Pancreas (tissue), 10 donors: ENCODE measurements around the gene RHOBTB1. TPM values are rescaled to one million over a fixed set of nuclear protein-coding genes. Genes with fewer than 3 reads are reported as not detected.

Source experiments
- ATAC-seq, 4 donors: fragments of 200-7000 bp; cut with Tn5 transposase; one replicate each; pipeline versions ENCODE4 v1.8.0 to v1.9.1; 2020; ENCODE audit warnings: mild to moderate bottlenecking in 4 of 4, moderate library complexity in 4 of 4
- DNase-seq, 6 donors: peaks; one replicate each; pipeline ENCODE4 v3.0.0-alpha.2; 2020
- FAIRE-seq: peaks from 2 replicates; lab custom pipeline; 2012; peaks lifted over from hg19 to GRCh38; lab: Jason Lieb, UNC
- H3K27ac ChIP-seq, 4 donors: fragments of 200-600 bp; sonication (generic); 1 replicate in 3 of 4; 2 replicates in 1 of 4; pipeline versions ENCODE4 v1.5.0 to v1.8.0; 2020
- H3K27me3 ChIP-seq, 4 donors: fragments of 200-600 bp; one replicate each; pipeline ENCODE4 v1.8.0; 2021
- H3K36me3 ChIP-seq, 3 donors: fragments of 200-600 bp; sonication (generic) in 1 of 3; one replicate each; pipeline versions ENCODE4 v1.5.0 to v1.8.0; 2020 to 2021
- H3K4me1 ChIP-seq, 3 donors: fragments of 200-600 bp; one replicate each; pipeline ENCODE4 v1.8.0; 2021
- H3K4me3 ChIP-seq, 4 donors: fragments of 200-600 bp; sonication (generic) in 2 of 4; one replicate each; pipeline versions ENCODE4 v1.5.0 to v1.8.0; 2020 to 2021
- H3K9me3 ChIP-seq, 4 donors: fragments of 200-600 bp; one replicate each; pipeline ENCODE4 v1.8.0; 2021
- CTCF ChIP-seq, 4 donors: fragments of 200-600 bp; sonication (generic) in 3 of 4; IDR thresholded peaks; one replicate each; pipeline versions ENCODE4 v1.5.0 to v1.8.0; 2021; ENCODE audit warnings: antibody characterized with exemption in 4 of 4
- WGBS, 2 donors: extraction: QIAGEN DNeasy Blood & Tissue Kit; methylation state at CpG; one replicate each; pipeline ENCODE4 v1.1.7; 2013; 5-methylcytosine and 5-hydroxymethylcytosine counted together
- intact Hi-C, 3 donors: fragments of 100-400 bp; cut with DNase I; formaldehyde crosslinking; loops; one replicate each; pipeline versions ENCODE4 v1.11.1 to v1.14.2; 2022
- polyA plus RNA-seq, 2 donors: library from polyadenylated mRNA; stranded (reverse); fragments of 200-250 nt; gene quantifications; one replicate each; pipeline ENCODE4 v1.2.3, GENCODE V29; 2013
- total RNA-seq, 6 donors: library from RNA; stranded (reverse); fragmentation: NEBNext Ultra II Directional in 4 of 6; extraction: Animal tissue kit (Norgen Biotek cat#: 25700) in 4 of 6; gene quantifications; one replicate each; pipeline versions ENCODE4 v1.2.1 to v1.2.4, GENCODE V29; 2021 to 2023
- donor health status: healthy with polysubstance abuse.
- donor health status: DM: no; HTN: no; CAD: no; lungs with moderate emphysema.
- donor health status: DM: no; HTN: no; CAD: no.
- donor health status: control.
- donor health status: control.
- donor health status: Bipolar disorder and iron deficiency.
- donor health status: DM: yes; HTN: yes; CAD: no.
- donor health status: DM: no; HTN: no; CAD: no.
- donor health status: DM: no; HTN: no; CAD: no.
- donor health status: DM: yes; HTN: yes; CAD: no.

Gene RHOBTB1
- total and polyA plus RNA-seq, 8 donors, result 4.0 to 11.3 (median 7.0) TPM

GRCh38 chr10:60940446-60940845, 3.5 kb downstream of the RHOBTB1 start:
- no peaks in the 10 kb centered on the region for H3K9me3 ChIP-seq
- H3K27me3 ChIP-seq, result no peaks in the 10 kb centered on the region
- FAIRE-seq (no peak), ATAC-seq (no peak), DNase-seq (no peak)
- WGBS, 2 donors, result 69 to 72% methylated on average over 3 of the region's 3 CpGs
- no peak for TF ChIP-seq CTCF (IDR thresholded peaks at IDR 0.05)
- H3K4me3 ChIP-seq, result no peak overlapping the region
- no peaks in the 10 kb centered on the region for H3K36me3 ChIP-seq
- intact Hi-C loops, result no loop called here
- peaks cover 11 to 40% (median 14%) of the 10 kb centered on the region in 3 donors for H3K4me1 ChIP-seq
- no peak overlapping the region for H3K27ac ChIP-seq

DNA sequence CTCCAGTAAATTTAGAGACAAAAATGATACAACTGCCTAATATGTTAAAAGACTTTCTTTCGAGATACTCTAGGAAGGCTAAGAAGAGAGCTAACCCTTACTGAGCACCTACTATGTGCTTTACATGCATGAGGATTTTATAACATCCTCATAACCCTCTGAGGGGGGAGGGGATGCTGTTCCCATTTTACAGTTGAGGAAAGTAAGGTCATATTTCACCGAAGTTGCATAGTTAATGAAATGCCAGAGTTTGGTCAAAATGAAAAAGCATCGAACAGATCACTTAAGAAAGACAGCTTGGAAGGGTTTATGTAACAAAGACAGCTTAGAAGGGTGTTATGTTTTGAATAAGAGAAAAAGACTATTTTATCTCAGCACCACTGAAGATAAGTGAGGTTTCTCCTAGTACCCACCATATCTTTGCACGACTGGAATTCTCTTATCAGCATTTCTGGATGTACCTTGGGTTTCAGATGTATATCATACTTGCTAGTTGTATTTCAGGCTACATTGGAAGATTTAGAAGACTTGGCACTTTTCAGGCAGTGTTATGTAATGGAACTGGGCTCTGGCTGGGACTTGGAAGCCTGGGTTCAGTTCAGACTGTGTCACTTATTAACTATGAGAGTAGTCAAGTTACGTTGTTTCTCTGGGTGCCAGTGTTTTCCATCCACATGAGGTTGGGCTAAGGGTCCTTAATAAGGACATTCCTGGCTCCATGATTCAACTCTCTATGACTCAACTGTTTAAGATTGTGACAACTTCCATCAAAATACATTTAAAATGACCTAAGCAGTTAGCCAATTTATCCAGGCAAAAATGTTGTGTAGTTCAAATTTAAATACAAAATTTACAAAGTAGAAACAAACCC, 6.0 kb downstream of the RHOBTB1 start:
- H3K36me3 ChIP-seq, result no peaks in the 10 kb centered on the region
- H3K27ac ChIP-seq, result peak overlapping the region in 3 of 4 donors; percentile 12 to 57 (median 53)
- 43 to 54% methylated on average over 5 of the region's 5 CpGs for WGBS, 2 donors
- peaks cover 11 to 40% (median 14%) of the 10 kb centered on the region in 3 donors for H3K4me1 ChIP-seq
- peak; percentile 51 to 77 (median 66) for ATAC-seq
- DNase-seq, result peak in 3 of 6 donors; percentile 16 to 23 (median 23)
- intact Hi-C loops, result no loop called here
- no peak for TF ChIP-seq CTCF (IDR thresholded peaks at IDR 0.05)
- no peak for FAIRE-seq
- H3K27me3 ChIP-seq, result no peaks in the 10 kb centered on the region
- no peaks in the 10 kb centered on the region for H3K9me3 ChIP-seq
- H3K4me3 ChIP-seq, result no peak overlapping the region

DNA sequence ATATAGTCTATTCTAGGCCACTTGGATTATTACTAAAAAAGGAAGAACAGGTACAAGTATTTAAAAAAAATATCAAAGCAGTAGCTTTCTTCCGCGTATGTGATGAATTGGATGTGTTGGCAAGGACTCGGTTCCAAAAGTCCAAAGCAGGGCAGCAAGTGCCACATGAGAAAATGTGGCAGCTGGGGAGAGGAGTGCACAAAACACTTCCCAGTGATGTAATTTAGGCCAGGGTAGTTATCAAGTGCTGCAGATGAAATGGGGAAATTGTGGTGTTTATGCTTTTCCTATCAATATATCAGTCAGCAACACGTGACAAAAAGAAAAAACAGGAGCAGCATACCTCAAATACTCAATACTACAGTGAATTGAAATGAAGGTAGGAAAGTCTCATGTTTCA, 7.0 kb downstream of the RHOBTB1 start:
- FAIRE-seq (no peak), ATAC-seq (peak; percentile 81 to 87 (median 82)), DNase-seq (peak in 4 of 6 donors; percentile 31 to 59 (median 34))
- Histone ChIP-seq H3K27ac (peak overlapping the region in 3 of 4 donors; percentile 7 to 57 (median 53)), H3K27me3 (no peaks in the 10 kb centered on the region), H3K4me1 (peaks cover 11 to 33% (median 14%) of the 10 kb centered on the region in 3 donors), H3K9me3 (no peaks in the 10 kb centered on the region), H3K36me3 (no peaks in the 10 kb centered on the region), H3K4me3 (no peak overlapping the region)
- TF ChIP-seq CTCF (IDR thresholded peaks at IDR 0.05), result no peak
- WGBS, 2 donors, result 23 to 29% methylated on average over 4 of the region's 4 CpGs
- intact Hi-C loops, result no loop called here

DNA sequence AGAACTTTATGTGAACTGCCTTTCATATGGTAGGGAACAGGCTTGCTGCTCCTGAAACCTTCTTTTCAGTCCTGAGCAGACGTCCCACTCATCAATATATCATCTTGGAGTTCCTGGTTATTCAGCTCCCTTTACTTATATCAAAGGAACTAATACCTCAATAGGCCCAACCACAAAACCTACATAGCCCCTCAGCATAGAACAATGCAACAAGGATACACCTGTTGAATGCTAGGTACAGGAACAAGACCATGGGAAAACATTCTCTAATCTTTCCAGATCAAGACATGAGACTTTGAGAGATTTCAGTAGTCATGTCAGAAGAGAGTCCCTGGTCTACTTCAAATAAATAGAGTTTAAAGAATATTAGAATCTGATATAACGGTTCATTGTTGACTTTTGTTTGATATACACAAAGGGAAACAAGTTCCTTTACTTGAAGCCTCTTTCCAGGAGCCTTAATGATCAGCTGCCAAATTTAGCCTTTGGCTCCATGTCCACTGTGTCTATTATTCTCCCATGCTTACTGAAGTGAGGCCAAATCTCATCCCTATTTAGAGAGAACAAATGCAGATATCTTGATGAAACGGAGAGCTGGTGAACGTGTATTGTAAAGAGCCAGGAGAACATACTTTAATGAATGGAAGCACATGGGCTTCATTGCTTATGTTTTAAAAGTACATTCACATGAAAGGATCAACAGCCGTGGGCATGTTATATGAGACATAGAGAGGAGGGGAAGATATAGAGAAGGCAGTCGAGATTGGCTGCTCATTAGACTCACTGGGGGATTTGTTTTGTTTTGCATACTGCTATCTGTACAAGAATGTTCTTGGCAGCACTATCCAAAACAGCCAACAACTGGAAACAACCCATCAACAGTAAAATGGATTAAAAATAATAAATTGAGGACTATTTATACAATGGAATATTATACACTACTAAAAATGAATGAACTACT, 9.5 kb downstream of the RHOBTB1 start:
- DNase-seq, result no peak
- TF ChIP-seq CTCF (IDR thresholded peaks at IDR 0.05), result no peak
- 52% methylated on average over 6 of the region's 6 CpGs for WGBS, 2 donors
- Histone ChIP-seq H3K4me1 (peaks cover 11 to 29% (median 14%) of the 10 kb centered on the region in 3 donors), H3K27me3 (no peaks in the 10 kb centered on the region), H3K36me3 (no peaks in the 10 kb centered on the region), H3K27ac (no peak overlapping the region), H3K9me3 (no peaks in the 10 kb centered on the region), H3K4me3 (no peak overlapping the region)
- intact Hi-C loops, result no loop called here
- no peak for ATAC-seq
- FAIRE-seq, result no peak
